HG03064 (cell line): ENCODE results near the gene ZMIZ2.
A peak's percentile ranks its signal among the peaks of the same experiment; 100 is the strongest.
"Not testable (repeated sequence)": the region's sequence is repeated elsewhere in the genome, so short reads cannot be mapped to it uniquely, and the experiment has no call there.

Experiments used
- ATAC-seq: cut with Tn5 transposase; IDR thresholded peaks from one replicate; pipeline ENCODE4 v1.9.1; 2021; ENCODE audit warnings: low read depth; ENCODE audit not compliant: unreplicated experiment

ZMIZ2 gene

DNA sequence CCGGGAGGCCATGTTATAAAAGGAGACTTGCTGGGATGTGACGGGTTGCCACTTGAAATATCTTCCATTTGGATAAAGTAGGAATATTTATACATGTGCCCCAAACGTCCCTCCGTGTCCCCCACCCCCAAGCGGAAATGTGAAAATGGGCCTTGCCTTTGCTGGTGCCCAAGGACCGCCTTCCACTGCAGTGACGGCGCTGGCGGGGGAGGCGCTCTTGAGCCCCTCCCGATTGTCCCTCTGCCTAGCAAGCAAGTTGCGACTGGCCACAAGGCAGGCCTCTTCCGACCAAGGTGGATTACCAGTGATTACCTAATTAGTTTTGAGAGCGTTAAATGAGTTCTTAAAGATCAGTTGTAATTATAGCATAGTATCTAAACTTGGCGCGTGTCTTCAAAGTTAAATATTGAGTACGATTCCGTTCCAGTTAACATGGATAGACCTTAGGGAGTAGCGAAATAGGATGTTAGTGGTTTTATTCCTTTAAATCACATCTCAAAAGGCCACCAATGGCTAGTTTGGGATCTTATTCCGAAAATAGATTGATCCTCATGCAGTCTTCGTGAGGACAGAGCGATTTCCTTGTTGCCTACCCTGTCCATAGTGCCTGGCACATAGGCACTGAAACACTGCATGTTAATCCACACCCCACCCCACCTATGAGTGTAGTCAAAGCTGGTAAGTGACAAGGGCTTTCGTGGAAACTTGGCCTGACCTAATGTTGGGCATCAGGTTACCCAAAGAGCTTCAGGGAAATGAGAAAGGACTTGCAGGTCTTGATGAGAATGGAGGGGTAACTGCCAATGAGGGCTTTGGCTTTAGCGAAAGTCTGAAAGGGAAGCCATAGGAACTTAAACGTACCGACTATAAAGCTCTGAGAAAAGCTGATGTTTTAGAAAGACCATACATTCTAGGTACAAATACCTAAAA lies 48.9 kb downstream of the ZMIZ2 start:
- ATAC-seq, result peak; percentile 48

DNA sequence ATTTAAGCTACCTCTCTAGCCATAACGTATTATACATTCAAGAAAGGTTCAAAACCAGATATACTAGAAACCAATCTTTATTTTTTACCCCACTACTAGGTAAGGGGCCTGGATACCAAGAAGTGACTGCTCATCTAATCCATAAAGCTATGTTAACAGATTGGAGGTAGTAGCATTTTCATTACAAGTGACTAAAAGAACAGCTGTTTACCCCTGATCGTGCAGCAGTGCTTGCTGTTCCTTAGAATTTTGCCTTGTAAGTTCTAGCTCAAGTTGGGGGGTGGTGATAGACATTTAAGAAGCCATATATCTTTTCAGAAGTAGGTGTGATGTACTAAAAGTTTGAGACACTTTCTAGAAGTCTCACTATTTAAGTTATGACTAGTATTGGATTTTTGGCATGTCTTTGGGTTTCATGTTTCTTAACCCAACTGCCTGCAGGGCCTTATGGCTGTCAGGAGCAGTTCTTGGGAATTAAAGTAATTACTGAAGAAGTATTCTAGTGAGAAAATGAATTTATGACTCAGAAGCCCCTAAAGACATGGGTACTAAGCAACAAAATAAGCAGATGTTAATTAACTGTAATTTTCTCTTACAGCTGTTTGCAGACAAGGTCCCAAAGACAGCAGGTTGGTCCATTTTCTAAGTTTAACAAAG lies 50.1 kb downstream of the ZMIZ2 start:
- ATAC-seq, result no peak

DNA sequence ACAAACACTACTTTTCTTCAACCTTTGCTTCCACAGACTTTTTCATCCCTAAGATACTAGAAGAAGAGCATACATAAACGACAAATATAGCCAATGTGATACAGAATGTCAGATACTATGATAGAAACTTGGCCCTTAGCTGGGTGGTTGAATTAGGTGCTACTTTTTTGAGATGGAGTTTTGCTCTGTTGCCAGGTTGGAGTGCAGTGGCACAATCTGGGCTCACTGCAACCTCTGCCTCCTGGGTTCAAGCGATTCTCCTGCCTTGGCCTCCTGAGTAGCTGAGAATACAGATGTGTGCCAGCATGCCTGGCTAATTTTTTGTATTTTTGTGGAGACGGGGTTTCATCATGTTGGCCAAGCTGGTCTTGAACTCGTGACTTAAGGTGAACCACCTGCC lies 51.3 kb downstream of the ZMIZ2 start:
- ATAC-seq, result no peak

DNA sequence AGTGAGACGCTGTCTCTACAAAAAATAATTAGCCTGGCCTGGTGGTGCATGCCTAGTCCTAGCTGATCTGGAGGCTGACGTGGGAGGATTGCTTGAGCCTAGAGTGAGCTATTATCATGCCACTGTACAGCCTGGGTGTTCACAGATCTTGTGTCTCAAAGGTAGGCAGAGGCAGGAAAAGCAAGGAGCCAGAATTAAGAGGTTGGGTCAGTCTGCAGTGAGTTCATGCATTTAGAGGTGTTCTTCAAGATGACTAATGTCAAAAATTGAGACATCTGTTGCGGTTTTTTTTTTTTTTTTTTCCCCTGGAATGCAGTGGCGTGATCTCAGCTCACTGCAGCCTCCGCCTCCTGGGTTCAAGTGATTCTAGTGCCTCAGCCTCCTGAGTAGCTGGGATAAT lies 53.2 kb downstream of the ZMIZ2 start:
- no peak for ATAC-seq

DNA sequence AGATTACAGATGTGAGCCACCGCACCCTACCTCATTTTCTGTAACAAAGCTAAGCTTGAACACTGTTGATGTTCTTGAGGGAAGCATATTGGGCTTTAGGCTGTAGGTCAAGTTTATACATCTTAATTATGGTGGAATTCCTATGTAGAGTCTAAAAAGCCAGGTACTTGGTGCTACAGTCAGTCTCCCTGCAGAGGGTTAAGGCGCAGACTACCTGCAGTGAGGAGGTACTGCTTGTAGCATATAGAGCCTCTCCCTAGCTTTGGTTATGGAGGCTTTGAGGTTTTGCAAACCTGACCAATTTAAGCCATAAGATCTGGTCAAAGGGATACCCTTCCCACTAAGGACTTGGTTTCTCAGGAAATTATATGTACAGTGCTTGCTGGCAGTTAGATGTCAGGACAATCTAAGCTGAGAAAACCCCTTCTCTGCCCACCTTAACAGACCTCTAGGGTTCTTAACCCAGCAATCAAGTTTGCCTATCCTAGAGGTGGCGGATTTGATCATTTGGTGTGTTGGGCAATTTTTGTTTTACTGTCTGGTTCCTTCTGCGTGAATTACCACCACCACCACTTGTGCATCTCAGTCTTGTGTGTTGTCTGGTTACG lies 53.9 kb downstream of the ZMIZ2 start:
- ATAC-seq, result no peak

DNA sequence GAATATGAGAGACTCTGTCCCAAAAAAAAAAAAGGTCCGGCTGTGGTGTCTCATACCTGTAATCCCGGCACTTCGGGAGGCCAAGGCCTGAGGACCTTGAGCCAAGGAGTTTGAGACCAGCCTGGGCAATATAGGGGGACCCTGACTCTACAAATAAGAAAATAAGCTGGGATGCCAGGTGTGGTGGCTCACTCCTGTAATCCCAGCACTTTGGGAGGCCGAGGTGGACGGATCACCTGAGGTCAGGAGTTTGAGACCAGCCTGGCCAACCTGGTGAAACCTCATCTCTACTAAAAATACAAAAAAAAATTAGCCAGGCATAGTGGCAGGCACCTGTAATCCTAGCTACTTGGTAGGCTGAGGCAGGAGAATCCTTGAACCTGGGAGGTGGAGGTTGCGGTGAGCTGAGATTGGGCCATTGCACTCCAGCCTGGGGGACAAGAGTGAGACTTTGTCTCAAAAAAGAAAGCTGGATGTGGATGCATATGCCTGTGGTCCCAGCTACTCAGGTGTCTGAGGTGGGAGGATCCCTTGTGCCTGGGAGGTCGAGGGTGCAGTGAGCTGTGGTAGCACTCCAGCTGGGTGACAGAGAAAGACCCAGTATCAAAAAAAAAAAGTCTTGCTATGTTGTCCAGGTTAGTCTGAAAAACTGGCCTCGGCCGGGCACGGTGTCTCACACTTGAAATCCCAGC lies 55.3 kb downstream of the ZMIZ2 start:
- not testable (repeated sequence) for ATAC-seq

DNA sequence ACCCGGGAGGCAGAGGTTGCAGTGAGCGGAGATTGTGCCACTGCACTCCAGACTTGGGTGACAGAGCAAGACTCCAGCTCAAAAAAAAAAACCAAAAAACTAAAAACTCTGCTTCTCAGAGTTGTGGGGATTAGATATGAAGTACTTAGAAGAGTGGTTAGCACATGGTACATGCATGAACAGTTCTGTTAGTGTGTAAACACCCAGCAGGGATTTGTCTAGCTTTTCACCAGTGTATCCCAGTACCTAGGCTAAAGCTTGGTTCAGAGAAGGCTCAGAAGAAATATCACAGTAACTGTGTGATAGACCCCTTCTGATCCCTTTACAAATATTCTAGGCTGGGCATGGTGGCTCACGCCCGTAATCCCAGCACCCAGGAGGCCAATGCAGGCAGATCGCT lies 57.3 kb downstream of the ZMIZ2 start:
- no peak for ATAC-seq

DNA sequence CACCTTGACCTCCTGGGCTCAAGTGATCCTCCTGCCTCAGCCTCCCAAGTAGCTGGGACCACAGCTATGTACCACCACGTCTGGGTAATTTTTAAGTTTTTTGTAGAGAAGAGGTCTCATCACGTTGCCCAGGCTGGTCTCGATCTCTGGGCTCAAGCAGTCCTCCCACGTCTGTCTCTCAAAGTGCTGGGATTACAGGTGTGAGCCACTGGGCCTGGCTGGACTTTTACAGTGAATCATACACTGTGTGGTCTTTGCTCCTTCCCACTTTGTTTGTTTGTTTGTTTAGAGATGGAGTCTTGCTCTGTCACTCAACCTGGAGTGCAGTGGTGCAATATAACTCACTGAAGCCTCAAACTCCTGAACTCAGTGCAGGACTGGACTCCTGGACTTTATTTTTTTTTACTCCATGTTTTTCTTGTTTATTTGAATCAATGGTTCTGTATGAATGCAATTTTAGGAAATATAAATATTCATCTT lies 60.3 kb downstream of the ZMIZ2 start:
- no peak for ATAC-seq

DNA sequence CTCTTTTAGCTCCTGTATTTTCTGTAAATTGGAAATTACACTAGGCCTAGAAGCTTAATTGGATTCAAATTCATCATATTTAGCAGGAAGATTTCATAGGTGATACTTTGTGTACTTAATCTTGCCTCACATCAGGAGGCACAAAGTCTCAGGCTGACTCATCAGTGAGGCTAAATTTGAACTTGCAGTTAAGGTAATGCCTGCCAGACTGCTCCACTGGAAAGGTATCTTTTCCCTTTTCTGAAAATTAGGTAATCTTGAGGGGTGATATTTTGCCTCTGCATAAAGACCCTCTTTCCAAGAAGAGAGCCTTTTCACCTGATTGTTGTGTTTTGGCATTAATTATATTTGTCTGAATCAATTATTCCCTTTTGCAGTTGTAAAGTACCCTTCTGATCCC lies 62.4 kb downstream of the ZMIZ2 start:
- no peak for ATAC-seq

DNA sequence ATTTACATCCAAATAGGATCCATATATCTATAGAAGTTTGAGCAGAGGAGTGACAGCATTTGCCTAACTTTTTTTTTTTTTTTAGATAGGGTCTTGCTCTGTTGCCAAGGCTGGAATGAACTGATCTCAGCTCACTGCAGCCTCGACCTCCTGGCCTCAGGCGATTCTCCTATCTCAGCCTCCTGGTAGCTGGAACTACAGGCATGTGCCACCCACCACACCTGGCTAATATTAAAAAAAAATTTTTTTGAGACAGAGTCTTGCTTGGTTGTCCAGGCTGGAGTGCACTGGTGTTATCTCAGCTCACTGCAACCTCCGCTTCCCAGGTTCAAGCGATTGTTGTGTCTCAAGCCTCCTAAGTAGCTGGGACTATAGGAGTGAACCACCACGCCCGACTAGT lies 62.9 kb downstream of the ZMIZ2 start:
- ATAC-seq, result no peak

DNA sequence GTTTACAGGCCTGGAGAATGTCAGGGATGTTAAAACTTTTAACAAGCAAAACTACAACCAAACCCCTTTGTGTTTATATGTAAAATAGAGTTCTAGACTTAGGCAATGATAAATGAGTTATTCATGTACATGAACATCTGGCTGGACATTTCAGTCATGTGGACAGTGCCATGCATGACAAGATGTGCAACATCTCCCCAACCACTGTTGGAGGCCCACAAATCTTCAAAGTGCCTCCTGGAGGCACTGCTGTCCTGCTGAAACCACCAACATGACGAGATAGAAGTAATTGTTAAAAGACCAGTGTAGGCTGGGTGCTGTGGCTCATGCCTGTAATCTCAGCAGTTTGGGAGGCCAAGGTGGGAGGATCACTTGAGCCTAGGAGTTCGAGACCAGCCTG lies 66.3 kb downstream of the ZMIZ2 start:
- no peak for ATAC-seq

DNA sequence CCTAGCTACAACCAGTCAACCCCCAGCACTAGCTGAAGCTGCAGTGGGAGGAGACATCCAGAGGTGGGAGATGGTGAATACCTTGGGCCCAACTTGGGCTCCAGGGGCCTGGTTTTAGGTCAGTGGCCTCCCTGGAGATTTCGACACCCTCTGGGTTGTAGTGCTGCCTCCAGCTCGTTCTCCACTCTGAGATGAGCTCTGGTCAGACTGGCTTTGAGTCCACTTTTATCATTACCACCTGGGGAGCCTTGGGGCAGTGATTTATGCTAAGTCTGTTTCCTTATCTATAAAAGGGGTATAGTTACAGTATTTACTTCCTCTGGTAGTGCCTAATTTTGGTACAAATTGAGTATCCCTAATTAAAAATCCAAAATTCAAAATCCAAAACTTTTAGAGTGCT lies 70.6 kb downstream of the ZMIZ2 start:
- ATAC-seq, result no peak
